ENCODE measurements around the gene LRRC28.
"Not testable (repeated sequence)": the region's sequence is repeated elsewhere in the genome, so short reads cannot be mapped to it uniquely, and the experiment has no call there.

The LRRC28 gene

GRCh38 chr15:99345242-99345641, 94.0 kb downstream of the LRRC28 start:
- DNase-seq: no peak

- DNase-seq: no peak
Observed at GRCh38 chr15:99345832-99346462, 94.7 kb downstream of the LRRC28 start.

DNA sequence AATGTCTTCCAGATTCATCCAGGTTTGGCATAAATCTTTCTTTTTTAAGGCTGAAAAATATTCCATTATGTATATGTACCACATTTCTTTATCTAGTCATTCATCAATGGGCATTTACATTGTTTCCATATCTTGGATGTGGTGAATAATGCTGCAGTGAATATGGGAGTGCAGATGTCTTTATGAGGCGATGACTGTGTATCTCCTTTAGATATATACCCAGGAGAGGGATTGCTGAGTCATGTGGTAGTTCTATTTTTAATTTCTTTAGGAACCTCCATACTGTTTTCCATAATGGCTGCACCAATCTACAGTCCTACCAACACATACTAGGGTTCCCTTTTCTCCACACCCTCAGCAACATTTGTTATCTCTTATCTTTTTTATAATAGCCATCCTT, 96.3 kb downstream of the LRRC28 start:
- no peak for DNase-seq

DNA sequence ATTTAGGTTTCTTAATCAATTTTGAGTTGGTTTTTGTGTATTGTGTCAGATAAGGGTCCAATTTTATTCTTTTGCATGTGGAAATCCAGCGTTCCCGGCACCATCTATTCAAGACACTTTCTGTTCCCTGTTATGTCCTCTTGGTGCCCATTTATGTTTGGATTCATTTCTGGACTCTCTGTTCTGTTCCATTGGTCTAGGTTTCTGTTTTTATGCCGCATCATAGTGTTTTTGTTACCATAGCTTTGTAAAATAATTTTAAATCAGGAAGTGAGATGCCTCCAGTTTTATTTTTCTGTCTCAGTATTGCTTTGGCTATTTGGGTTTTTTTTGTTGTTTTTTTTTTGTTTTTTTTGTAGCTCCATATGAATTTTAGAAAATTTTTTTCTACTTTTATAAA, 97.1 kb downstream of the LRRC28 start:
- DNase-seq: no peak

- no peak for DNase-seq
Observed at GRCh38 chr15:99350408-99350807, 99.1 kb downstream of the LRRC28 start.

- no peak for DNase-seq
Observed at GRCh38 chr15:99359769-99360168, 108.5 kb downstream of the LRRC28 start.

- DNase-seq: no peak
Observed at GRCh38 chr15:99361545-99362185, 110.4 kb downstream of the LRRC28 start.

GRCh38 chr15:99365242-99365641, 114.0 kb downstream of the LRRC28 start:
- no peak for DNase-seq

DNA sequence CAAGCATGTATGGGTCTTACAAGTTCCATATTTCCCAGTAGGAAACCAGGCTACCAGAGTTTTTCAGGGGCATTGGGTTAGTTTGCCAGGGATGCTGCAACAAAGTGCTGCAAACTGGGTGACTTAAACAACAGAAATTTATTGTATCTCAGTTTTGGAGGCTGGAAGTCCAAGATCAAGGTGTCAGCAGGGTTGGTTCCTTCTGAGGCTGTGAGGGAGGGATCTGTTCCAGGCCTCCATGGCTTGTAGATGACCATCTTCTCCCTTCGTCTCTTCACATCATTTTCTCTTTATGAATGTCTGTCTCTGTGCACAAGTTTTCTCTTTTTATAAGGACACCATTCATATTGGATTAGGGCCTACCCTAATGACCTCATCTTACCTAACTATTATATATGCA, 114.7 kb downstream of the LRRC28 start:
- no peak for DNase-seq

- no peak for DNase-seq
Observed at GRCh38 chr15:99368743-99369142, 117.5 kb downstream of the LRRC28 start.

DNA sequence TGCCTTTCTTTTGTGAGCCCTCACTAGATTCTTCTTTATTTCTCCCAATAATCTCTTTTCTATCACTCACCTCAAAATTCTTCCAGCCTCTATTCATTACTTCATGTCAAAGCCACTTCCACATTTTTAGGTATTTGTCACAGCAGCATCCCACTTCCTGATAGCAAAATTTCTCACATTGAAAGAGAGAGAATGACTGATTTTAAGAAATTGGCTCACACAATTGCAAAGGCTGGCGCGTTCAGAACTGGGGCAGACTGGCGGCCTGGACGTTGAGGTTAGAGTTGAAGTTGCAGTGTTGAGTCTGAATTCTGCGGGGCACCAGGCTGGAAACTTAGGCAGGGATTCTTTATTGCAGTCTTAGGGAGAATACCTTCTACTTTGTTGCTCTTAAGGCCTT, 117.9 kb downstream of the LRRC28 start:
- DNase-seq: no peak

DNA sequence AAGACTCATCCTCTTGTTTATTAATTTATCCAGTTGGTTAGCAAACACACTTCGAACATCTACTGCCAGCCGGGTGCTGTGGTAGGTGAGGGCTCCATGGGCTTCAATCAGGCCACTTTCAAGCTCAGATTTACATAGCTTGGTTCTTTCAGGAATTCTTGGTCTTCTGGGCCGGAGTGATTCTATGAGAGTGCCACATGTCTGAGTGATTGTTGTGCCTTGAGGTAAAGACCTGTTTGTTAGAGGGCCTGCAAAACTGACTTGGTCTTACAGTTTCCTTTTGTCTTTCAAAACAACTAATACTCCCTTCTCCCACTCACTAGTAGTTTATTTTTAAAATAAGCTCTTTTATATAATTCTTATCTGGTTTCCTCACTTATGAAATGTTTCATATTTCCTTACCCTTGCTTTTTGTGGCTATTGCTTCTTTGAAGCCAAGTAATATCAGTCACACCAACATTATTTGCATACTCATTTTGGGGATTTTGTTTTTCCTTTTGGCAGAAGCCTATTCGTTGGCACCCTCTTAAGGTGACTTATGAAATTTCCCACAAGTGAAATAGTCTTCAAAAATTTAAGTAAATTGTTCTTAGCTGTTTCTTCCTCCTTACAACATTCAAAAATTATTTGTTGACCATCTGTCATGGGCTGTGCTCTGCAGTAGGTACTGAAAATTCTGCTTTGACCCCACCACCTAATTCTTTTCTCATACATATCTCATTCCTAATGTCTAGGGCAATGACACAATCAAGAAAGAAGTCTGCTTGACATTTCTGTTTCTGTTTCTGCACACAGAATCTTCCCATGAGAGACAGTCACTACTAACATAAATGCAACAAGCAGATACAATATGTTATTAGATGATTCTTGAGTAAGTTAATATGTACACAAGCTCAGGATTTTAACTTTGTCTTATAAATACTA, 120.2 kb downstream of the LRRC28 start:
- no peak for DNase-seq

- no peak for DNase-seq
Observed at GRCh38 chr15:99385005-99385669, 133.9 kb downstream of the LRRC28 start.

DNA sequence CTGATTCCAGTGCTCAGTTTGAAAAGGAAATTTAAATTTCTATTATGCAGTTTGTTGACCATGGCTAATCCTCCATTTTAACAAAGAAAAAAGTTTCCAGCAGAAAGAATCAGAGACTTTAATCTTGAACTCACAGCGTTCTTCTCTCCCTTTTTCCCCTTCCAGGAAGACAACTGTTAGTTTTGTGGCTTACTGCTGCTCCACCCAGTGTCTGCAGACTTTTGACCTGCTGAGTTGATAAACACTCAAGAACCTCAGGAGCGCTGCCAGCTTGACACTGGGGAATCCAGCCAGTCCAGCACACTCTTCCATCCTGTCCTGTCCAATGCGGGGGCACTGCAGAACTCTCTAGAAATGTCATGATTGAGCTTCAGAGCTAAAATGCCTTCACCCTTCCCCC, 134.6 kb downstream of the LRRC28 start:
- no peak for DNase-seq

- no peak for DNase-seq
Observed at GRCh38 chr15:99386391-99386790, 135.1 kb downstream of the LRRC28 start.

DNA sequence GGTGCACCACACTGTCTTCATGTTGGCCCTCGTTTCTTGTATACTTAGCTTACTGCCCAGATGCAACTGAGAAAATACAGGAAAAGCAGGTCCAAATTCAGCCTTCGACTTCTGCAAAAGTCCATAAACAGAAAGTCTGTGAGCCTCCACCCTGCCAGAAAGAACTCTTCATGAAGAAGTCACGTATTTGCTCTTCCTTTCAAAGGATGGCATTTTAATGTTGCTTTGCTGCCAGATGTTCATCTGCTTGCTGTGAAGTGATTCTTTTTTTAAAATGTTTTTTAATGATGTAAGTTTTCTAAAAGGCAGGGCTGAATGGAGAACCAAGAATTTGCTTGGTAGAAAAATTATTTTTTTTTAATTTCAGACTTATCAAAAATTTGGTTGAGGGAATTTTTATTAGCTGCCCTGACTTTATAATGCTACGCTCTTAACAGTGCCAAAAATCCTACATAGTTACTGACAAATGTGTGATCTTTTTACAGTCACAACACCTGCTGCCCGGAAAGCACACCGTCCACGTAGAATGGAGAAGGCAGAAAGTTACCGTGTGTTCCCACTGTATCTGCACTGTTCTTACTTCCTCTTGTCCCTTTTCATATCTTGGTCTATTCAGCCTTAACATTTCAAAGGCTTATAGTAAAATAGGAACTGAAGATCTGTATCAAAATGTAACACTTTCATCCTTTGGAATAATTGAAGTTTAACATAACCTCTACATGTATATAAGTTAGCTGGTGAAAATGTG, 136.3 kb downstream of the LRRC28 start:
- DNase-seq: no peak

DNA sequence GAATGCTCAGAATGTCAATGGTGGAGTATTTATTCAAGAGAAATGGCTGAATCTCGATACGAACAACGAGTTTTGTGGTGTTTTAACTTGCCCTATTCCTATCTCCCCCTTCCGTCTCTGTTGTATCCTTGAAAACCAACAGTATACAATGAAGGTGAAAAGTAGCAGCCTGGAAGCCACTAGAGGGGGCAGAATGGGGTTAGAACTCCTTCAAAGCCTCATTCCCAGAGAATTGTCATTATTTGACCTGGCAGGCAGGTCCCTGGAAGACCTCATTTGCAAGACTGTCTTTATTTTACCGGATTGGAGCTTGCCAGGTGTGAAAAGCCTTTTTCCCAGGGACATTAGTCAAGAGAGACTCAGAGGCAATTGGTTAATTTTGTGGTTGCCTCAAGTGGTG, 139.4 kb downstream of the LRRC28 start:
- no peak for DNase-seq

- no peak for DNase-seq
Observed at GRCh38 chr15:99393641-99394040, 142.4 kb downstream of the LRRC28 start.

GRCh38 chr15:99396375-99396774, 145.1 kb downstream of the LRRC28 start:
- no peak for DNase-seq

GRCh38 chr15:99399061-99399460, 147.8 kb downstream of the LRRC28 start:
- DNase-seq: no peak

DNA sequence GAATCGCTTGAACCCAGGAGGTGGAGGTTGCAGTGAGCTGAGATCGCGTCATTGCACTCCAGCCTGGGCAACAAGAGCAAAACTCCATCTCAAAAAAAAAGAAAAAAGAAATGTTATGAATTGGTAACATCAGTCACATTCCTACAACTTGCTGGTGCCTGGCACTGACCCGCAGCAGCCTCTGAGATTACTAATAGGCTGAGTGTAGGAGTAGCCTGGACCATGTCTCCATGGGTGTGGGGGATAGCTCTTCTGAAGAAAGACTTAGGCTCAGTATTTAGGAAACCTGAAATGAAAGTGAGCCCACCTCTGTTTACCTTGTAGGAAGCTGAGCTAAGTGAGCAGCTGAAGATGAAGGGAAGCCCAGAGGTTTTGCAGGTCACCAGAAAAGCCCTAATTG, 148.3 kb downstream of the LRRC28 start:
- no peak for DNase-seq

GRCh38 chr15:99401216-99401615, 149.9 kb downstream of the LRRC28 start:
- not testable (repeated sequence) for DNase-seq
